8988T (cell line): ENCODE measurements around the gene LEUTX.

Source experiments
- DNase-seq: peaks from one replicate; pipeline ENCODE4 v3.0.0; 2011

The LEUTX gene

GRCh38 chr19:39825093-39825463, 46.4 kb downstream of the LEUTX start:
- no peak for DNase-seq

GRCh38 chr19:39825531-39826076, 47.0 kb downstream of the LEUTX start:
- DNase-seq, result no peak

- DNase-seq, result no peak
Observed at GRCh38 chr19:39826311-39826945, 47.8 kb downstream of the LEUTX start.

GRCh38 chr19:39827216-39827615, 48.6 kb downstream of the LEUTX start:
- no peak for DNase-seq

- DNase-seq, result no peak
Observed at GRCh38 chr19:39828015-39828653, 49.5 kb downstream of the LEUTX start.

GRCh38 chr19:39828654-39829032, 50.0 kb downstream of the LEUTX start:
- no peak for DNase-seq

- DNase-seq, result no peak
Observed at GRCh38 chr19:39829702-39830275, 51.1 kb downstream of the LEUTX start.

GRCh38 chr19:39830406-39830805, 51.8 kb downstream of the LEUTX start:
- no peak for DNase-seq

GRCh38 chr19:39830847-39831246, 52.2 kb downstream of the LEUTX start:
- no peak for DNase-seq

GRCh38 chr19:39831679-39832078, 53.0 kb downstream of the LEUTX start:
- DNase-seq, result no peak

- no peak for DNase-seq
Observed at GRCh38 chr19:39832341-39833083, 53.9 kb downstream of the LEUTX start.

GRCh38 chr19:39833160-39833463, 54.5 kb downstream of the LEUTX start:
- DNase-seq, result no peak

- DNase-seq, result peak; percentile 91
Observed at GRCh38 chr19:39833464-39834286, 55.0 kb downstream of the LEUTX start, which contains the start of gene DYRK1B. TSS of gene DYRK1B (minus strand) at chr19:39834162. CDS start at chr19:39831867, 2,295 bp downstream.

GRCh38 chr19:39834287-39834841, 55.7 kb downstream of the LEUTX start:
- no peak for DNase-seq
